LoVo (cell line): ENCODE data around the gene AAMDC.
A peak's percentile ranks its signal among the peaks of the same experiment; 100 is the strongest.

Experiments
- DNase-seq: peaks from one replicate; pipeline ENCODE4 v3.0.0-alpha.2; 2016; ENCODE audit warnings: low spot score

AAMDC gene

DNA sequence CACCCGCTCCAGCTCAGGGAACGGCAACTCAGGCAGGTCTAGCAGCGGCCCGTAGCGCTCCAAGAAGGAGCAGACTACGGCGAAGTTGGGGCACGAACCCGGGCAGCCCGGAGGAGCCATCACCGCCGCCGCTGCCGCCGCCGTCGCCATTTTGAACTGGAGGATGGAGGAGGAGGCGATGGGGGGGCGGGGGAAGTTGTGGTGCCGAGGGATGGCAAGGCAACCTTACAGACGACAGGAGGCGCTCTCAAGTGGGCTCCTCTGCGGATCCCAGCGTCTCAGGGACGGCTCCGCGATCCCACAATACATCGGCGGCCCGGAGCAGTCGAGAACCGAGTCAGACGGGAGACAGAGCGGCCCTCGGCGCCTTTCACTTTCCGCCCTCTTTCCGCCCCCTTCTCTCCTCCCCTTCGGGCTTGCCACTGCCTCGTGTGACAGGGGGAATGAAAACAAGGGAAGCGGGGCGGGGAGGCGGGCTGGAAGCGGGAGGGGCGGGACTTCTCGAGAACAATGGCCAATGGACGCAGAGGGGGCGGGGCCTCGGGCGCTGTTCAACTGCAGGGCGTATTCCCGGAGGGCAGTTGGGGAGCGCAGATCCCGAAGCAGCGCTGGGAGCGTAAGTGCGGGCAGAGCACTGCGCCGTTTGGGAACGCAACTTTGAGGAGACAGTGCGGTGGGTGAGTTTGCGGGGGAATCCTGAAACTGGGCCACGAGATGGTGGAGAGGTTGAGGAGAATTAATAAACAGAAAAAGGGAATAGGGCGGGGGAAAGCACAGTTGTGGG, at the start of gene AAMDC, which contains the start of gene RSF1:
Gene AAMDC (plus strand): TSS at position 580 of the 784 bp plus-strand sequence. CDS start 21,353 bp downstream, outside the sequence.
Gene RSF1 (minus strand): TSS at position 158 of the 784 bp plus-strand sequence. CDS start 8 bp downstream, at position 150.
- peak; percentile 97 for DNase-seq

DNA sequence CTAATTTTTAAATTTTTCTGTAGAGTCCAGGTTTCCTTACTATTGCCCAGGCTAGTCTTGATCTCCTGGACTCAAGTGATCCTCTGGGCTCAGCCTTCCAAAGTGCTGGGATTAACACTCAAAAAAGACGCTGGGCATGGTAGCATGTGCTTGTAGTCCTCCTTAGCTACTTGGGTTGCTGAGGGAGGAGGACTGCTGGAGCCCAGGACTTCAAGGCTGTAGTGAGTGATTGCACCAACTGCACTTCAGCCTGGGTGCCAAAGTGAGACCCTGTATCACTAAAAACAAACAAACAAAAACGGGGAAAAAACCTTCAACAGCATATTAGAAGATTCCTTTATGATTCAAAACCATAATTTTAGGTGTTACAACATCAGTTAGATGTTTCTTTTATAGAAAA, 45.0 kb upstream of the AAMDC start:
- DNase-seq, result no peak

DNA sequence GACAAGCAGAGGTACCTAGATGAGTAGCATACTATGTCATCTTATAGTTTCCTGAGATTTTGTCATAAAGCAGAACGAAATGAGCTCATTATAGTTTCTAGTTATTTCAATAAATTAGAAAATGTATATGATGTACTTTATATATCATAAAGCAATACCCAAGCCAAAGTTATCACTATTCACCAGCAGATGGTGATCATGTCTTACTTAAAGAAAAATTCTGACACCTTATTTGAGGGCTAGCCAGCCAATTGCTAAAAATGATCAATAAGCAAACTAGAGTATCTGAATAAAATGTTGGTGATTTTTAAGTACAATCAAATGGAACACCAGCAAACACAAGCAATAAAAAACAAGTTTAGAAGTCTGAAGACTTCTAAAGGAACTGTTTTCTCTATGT, 44.5 kb upstream of the AAMDC start:
- no peak for DNase-seq

DNA sequence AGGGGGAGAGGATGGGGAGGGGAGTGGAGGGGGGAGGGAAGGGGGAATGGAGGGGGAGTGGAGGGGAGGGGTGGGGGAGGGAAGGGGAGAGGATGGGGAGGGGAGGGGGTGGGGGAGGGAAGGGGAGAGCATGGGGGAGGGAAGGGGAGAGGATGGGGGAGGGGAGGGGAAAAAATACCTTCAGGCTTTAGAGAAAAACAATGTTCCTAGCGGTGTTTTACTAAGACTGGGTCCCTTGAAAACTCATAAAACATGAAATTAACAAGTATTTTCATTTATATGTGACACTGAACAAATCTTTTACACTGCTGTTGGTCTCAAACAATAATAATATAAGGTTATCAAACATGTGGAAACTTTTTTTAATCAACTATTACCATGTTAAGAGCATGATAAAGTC, 42.8 kb upstream of the AAMDC start:
- DNase-seq, result no peak

DNA sequence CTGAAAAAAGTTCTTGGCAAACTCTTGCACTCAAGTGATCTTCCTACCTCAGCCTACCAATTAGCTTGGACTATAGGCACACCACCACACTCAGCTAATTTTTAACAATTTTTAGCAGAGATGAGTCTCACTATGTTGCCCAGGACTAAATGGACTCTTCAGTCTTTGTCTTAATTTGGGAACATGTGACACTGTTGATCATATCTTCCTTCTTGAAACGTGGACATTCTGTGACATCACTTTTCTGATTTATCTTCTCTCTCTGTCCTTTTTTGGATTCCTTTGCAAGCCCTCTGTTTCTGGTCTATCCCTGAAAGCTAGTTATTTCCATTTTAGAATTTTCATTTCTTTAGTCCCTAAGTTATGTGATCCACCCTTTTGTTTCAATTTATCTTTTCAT, 42.4 kb upstream of the AAMDC start:
- DNase-seq, result no peak

DNA sequence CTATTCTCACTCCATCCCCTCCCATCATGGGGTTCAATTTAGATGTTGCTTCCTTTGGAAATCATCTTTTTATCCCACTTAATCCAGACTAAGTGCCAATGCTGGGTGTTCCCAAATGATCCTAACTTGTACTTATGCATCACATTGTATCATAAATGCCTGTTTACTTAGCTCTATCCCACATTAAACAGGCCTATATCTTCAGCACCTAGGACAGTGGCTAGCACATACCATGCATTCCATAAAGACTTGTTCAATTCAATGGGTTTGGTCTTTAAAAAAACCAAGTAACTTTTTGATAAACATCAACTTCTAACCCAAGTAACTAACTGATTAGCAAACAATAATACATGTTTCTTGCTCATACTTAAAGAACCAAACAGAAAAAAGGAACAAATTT, 41.0 kb upstream of the AAMDC start:
- peak; percentile 12 for DNase-seq

DNA sequence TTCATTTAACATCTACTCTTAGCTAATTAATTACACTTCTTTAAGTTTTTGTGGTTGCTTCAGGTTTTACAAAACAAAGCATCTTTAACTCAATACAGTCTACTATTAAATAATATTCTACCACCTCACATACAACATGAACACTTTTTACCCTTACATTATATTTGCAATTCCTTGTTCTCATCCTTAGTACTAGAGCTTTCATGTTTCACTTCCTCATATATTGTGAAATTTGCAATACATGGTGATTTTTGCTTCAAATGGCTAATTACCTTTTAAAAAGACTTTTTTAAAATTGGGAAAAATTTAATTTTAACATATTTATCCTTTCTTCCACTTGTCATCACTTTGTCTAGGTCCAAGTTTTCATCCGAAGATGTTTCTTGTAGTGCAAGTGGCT, 37.9 kb upstream of the AAMDC start:
- no peak for DNase-seq

DNA sequence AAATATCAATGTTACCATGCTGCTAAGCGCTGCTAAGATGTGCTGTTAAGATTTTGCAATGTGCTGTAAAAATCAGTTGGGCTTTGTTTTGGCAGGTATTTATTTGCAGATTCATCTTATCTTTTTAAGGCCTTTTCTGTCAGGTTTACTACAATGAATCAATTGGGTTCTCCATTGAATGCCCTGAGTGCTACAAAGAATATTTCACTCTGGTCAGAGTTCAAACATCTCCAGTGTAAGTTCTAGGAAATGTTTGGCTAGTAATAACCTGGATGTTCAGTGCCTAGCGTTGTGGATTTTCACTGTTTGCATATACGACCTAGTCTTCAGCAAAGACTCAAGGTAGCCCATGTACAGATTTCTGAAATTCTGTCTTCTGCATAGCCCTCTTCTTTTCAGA, 36.4 kb upstream of the AAMDC start:
- DNase-seq, result no peak

DNA sequence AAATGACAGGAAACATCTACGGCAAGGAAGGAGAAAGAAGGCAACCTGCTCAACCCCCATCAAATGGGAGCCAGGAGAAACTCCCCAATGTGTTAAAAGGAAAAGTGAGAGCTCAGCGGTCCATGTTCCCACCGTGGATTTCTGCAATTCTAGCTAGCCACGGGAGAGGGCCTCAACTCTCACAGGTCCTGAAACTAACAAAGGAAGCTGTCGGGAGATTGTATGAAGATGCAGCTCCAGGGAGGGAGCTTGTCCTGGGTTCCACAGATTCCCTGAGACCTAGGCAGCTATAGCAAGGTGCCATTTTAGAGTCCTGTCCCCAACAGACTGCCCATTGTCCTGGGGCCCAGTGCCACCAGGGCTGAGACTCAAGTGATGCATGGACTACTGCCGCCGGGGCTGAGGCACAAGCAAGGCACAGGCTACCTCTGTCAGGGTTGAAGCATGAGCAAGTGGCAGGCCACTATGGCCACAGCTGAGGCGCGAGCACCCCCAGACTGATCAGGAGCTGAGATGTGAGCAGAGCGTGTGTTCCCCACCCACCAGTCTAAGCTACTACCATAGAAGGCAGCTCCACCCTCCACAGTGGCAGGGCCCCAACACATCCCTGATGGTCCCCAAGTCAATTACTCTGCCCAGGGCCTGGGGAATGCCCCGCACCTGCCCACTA, 31.7 kb upstream of the AAMDC start:
- no peak for DNase-seq

DNA sequence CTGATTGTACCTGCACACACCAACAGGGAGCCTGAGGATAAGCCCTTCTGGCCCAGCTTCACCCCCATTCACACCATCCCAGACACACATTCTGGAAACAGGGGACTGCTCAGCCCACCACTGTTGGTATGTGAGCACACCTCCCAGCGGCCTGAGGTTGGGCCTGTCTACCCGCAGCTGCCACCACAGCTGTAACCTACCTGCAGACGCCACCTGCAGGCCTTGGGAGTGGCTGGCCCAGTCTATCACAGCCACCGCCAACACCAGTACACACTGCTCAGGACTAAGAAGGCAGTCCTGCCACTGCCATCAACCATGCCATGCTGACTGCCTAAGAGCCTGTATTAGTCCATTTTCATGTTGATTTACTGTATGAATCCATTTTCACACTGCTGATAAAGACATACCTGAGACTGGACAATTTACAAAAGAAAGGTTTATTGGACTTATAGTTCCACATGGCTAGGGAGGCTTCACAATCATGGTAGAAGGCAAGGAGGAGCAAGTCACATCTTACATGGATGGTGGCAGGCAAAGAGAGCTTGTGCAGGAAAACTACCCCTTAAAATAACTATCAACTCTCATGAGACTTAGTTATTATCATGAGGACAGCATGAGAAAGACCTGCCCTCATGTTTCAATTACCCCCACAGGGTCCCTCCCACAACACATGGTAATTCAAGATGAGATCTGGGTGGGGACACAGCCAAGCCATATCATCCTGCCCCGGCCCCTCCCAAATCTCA, 31.0 kb upstream of the AAMDC start:
- DNase-seq, result no peak

DNA sequence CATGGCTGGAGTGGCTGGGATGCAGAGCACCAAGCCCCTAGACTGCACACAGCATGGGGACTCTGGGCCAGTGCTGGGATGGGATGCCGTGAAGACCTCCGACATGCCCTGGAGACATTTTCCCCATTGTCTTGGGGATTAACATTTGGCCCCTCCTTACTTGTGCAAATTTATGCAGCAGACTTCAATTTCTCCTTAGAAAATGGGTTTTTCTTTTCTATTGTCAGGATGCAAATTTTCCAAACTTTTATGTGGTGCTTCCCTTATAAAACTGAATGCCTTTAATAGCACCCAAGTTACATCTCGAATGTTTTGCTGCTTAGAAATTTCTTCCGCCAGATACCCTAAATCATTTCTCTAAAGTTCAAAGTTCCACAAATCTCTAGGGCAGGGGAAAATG, 29.6 kb upstream of the AAMDC start:
- no peak for DNase-seq

DNA sequence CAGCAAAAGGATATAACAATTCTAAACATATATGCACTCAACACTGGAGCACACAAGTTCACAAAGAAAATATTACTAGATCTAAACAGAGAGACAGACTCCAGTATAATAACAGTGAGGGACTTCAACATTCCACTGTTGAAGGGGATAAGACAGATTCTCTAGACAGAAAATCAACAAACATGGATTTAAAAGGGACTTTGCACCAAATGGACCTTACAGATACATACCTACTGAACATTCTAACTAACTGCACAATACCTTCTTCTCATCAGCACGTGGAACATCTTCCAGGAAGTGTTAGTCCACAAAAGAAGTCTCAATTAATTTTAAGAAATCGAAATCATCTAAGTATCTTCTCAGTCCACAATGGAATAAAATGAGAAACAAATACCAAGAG, 27.0 kb upstream of the AAMDC start:
- DNase-seq, result no peak

DNA sequence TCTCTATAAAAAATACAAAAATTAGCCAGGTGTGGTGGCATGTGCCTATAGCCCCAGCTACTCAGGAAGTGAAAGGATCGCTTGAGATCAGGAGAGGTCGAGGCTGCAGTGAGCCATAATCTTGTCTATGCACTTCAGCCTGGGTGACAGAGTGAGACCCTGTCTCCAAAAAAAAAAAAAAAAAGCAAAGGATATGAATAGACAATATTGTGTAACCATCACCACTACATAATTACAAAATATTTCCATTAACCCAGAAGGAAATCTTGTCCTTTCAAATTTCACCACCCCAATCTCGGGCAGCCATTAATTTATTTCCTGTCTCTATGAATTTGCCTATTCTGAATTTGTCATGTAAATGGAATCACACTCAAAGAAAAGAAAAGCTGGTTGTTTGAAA, 21.6 kb upstream of the AAMDC start:
- DNase-seq, result no peak

DNA sequence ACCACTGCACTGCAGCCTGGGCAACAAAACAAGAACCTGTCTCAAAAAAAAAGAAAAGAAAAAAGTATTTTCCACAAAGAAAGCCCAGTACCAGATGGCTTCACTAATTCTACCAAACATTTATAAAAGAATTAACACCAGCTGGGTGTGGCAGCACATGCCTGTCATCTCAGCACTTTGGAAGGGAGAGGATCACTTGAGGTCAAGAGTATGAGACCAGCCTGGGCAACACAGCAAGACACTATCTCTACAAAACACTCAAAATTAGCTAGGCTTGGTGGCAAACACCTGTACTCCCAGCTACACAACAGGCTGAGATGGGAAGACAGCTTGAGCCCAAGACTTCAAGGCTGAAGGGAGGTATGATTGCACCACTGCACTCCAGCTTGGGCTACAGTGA, 20.5 kb upstream of the AAMDC start:
- no peak for DNase-seq

DNA sequence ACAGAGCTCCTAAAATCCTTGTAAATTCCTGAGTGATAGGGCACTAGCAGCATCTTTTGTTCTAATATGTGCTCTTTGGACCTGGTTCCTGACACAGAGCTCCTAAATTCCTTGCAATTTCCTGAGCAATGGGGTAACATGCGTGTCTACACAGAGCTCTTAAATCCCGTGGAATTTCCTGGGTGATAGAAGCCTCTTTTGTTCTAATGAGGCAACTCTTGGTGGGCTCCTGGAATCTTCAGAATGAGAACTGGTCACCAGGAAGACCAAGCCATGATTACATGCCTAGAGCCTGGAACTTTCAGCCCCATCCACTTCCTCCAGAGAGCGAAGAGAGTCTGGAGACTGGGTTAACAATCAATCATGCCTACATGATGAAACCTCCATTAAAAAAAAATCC, 19.5 kb upstream of the AAMDC start:
- DNase-seq, result no peak

DNA sequence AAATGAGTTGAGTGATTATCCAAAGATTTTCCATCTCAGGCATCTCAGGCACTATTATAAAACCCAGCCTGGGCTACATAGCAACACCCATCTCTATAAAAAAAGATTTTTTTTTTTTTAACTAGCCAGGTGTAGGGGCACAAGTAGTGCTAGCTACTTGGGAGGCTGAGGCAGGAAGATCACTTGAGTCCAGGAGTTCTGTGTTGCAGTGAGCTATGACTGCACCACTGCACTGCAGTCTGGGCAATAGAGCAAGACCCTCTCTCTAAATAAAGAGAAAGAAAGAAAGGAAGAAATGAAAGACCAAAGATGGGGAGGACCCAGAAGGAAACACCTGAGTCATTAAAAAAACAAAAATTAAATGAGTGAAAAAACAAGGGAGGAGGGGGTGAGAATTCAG, 14.5 kb upstream of the AAMDC start:
- no peak for DNase-seq

DNA sequence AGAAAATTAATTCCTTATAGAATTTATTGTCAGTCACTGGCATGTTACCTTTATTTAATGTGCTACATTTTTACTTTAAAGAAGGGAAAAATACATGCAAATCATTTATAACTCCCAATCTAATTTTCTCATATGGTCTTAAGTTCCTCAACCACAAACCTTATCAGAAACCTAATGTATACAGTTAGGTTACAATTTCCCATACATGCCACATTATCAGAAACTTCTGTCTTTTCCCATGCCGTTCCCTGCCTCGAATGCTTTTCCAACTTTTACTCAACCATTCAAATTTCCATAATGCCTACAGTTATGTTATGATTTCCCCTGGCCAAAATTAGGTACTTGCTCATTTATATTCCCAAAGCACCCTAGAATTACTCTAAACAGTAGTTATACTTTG, 14.0 kb upstream of the AAMDC start:
- no peak for DNase-seq

DNA sequence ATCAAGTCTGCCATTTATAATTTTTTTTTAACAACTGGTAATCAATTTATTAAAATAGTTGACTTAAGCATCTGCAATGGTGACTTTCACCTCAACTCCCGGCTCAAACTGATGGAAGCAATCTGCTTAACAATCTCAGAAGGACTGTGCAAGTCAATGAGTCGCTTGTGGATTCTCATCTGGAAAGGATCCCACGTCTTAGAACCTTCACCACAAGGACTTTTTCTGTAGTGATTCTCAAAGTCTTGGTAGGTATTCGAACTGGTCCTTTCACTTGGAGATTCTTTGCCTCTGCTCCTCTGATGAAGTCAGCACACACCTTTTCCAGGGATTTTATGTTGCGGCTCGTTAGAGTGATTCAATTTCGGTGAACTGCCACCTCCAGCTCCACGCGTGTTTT, 7.7 kb upstream of the AAMDC start:
- DNase-seq, result no peak

DNA sequence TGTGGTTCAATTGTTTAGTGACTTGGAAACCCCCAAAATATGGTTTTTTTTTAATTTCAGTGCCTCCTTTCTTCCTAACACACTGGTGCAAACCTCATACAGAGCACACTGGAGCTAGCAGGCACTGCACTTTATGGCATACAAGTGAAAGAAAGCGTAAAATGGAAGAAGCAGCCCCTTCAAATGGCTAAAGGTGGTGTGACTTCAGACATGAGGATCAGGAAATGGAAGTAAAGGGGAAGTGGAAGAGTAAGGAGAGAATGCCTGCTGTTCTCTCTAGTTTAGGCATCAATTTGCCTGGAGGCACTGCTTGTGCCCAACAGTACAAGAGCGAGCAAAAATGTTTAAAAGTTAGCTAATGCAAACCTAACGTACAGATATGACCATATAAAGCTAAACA, 6.1 kb upstream of the AAMDC start:
- DNase-seq, result no peak

DNA sequence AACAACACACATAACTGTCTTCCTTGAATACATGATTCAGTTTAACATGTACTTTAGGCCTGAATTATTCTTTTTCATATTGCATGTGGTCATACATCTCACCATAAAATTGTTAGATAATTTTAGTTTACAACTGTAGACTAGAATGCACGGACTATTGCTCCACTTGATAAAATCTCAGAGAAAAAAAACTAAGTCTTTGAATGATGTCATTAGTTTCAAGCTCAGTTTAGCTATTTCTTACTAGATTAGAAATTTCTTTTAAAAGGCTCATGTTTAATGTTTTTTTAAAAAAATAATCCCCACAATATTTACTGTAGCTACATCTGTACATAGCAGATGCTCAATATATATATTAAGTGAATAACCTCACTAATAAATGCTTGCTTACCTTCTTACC, 5.5 kb upstream of the AAMDC start:
- DNase-seq, result no peak

DNA sequence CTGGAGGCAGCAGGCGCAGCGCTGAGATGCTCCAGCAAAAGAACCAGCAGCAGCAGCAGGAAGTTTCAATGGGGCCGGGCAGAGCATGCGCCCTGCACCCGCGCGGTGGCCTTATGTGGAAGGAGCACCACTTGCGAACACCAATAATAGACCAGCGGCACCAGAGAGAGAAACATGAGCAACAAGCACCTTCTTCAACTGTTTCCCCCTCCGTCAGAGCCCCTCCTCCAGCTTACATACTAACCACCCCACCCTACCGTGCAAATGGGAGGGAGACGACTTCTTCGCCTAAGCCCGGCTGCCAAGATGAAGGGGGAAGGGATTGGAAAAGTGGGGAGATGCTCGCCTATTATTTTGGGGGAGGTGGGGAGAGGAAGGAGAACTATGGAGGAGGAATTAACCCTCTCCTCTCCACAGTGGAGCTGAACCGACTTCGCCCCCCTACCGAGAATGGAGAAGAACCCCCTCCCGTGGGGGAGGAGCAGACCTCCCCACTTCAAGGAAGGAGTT, 1.5 kb upstream of the AAMDC start:
- peak; percentile 82 for DNase-seq

DNA sequence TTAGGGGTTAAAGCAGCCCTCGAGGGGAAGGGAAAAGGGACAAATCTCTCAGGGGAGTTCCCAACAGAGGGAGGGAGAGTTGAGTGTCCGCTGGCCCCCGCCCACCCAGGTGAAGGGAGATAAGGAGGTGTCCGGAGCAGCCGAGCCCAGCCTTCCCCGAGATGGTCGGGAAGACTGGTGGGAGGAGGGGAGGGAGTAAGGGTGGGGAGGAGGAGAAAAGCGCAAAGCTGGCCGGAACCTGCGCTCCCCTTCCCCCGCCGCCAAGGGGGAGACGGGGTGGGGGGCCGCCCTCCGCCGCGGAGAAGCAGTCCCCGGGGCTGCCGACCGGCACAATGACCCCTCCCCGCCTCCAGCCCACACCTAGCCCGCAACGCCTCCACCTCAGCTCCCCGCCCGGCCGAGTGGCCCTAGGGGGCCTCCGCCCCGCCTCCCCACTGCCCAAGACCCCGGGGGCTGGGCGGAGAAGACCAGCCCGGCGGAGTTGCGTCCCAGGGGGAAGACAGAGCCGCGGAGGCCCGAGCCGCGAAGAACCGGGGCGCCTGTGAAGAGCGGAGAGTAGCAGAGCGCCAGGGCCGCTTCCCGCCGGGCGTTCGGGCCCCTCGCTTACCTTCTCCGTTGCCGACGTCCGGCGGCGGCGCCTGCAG, 901 bp upstream of the AAMDC start:
- DNase-seq, result peak; percentile 16
